ENCODE data around the gene SP5.

DNA sequence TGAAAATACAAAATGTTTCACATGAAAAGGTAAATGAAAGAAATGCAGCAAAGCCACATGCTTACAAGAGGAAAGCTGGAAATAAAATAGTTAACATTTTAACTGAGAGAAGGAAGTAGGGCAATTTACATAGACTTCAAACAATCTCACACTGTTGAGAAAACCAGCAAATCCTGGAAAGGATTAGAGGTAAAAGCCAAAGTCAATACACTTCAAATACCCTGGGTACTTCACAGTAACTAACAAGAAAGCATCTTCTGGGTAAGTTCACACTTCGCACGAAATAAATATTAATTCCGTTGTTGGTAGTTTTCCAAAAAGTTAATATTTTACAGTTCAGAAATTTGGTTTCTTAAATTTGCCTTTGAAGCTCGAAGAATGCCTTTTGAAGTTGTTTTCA, 51.6 kb downstream of the SP5 start:
- TF ChIP-seq, protein P1, sequence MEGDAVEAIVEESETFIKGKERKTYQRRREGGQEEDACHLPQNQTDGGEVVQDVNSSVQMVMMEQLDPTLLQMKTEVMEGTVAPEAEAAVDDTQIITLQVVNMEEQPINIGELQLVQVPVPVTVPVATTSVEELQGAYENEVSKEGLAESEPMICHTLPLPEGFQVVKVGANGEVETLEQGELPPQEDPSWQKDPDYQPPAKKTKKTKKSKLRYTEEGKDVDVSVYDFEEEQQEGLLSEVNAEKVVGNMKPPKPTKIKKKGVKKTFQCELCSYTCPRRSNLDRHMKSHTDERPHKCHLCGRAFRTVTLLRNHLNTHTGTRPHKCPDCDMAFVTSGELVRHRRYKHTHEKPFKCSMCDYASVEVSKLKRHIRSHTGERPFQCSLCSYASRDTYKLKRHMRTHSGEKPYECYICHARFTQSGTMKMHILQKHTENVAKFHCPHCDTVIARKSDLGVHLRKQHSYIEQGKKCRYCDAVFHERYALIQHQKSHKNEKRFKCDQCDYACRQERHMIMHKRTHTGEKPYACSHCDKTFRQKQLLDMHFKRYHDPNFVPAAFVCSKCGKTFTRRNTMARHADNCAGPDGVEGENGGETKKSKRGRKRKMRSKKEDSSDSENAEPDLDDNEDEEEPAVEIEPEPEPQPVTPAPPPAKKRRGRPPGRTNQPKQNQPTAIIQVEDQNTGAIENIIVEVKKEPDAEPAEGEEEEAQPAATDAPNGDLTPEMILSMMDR (IDR thresholded peaks at IDR 0.05): no peak
- no peak for TF ChIP-seq EZH2 (IDR thresholded peaks at IDR 0.05)

Measured in neural progenitor cell (in vitro differentiated cells).